ENCODE data around the gene FAF1. TPM values are rescaled to one million over a fixed set of nuclear protein-coding genes. Genes with fewer than 3 reads are reported as not detected.

The FAF1 gene
- total RNA-seq, 4 donors from 2014 or later: 33.8 to 55.8 (median 45.6) TPM

- intact Hi-C loops (cut with DNase I; ENCODE audit: low total_unique reads): no loop called here
- TF ChIP-seq CTCF (IDR thresholded peaks at IDR 0.05): no peak
- TF ChIP-seq POLR2A (IDR thresholded peaks at IDR 0.05): no peak
- H3K4me3 ChIP-seq (ENCODE audit: low read depth, poor library complexity, severe bottlenecking): no peak overlapping the region
These were observed 275.9 kb downstream of the FAF1 start for GRCh38 chr1:50684185-50684584.

DNA sequence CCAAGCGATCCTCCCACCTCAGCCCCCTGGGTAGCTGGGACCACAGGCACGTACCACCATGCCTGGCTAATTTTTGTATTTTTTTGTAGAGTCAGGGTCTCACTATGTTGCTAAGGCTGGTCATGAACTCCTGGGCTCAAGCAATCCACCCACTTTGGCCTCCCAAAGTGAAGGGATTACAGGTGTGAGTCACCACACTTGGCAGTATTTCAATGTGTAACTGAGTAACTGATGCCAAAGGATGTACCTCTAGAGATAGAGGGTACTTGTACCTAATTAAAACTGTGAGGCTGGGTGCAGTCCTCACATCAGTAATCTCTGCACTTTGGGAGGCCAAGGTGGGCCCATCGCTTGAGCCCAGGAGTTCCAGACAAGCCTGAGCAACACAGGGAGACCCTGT is 278.1 kb downstream of the FAF1 start:
- intact Hi-C loops (cut with DNase I; ENCODE audit: low total_unique reads): no loop called here
- 92 to 99% methylated on average over 3 of the region's 3 CpGs for WGBS, 2 donors
- no peak overlapping the region for H3K4me3 ChIP-seq (ENCODE audit: low read depth, poor library complexity, severe bottlenecking)
- no peak for DNase-seq (ENCODE audit: low spot score in 2 of 2)
- no peak for TF ChIP-seq CTCF (IDR thresholded peaks at IDR 0.05)
- no peak for TF ChIP-seq POLR2A (IDR thresholded peaks at IDR 0.05)

More at GRCh38 chr1:50684185-50684584, 275.9 kb downstream of the FAF1 start:
- WGBS, 2 donors: 73 to 93% methylated on average over 3 of the region's 3 CpGs
- no peak for DNase-seq (ENCODE audit: low spot score in 2 of 2)

DNA sequence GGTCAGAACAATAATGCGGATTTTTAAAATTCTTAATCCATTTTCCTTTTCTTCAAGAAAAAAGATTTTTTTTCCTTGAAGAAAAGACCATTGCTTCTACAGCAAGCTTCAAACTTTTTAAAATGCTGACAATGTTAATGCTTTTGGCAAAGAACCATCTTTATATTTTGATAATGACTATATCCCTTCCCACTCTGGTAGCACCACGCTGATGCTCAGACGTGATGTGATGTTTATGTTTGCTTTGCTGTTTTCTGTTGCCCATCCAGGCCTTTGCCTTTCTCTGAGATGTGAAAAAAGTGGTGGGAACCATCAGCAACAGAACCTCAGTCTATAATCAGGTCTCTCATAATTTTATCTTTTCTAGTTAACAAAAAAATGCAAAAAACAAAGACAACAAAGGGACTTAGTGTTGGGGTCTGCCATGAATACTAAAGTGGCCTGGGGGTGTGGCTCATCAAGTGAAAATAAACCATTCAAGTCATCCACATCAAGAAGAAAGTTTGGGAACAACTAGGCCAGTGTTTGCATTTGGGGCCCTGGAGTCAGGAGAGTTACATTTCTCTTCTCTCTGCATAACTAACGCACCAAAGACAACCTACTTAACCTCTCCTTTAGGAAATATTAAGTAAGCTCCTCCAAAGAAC is 292.2 kb downstream of the FAF1 start:
- intact Hi-C loops (cut with DNase I; ENCODE audit: low total_unique reads): no loop called here
- TF ChIP-seq POLR2A (IDR thresholded peaks at IDR 0.05) (no peak), CTCF (IDR thresholded peaks at IDR 0.05) (no peak)
- H3K4me3 ChIP-seq (ENCODE audit: low read depth, poor library complexity, severe bottlenecking): no peak overlapping the region
- DNase-seq (ENCODE audit: low spot score in 2 of 2): no peak
- 75 to 81% methylated on average over 4 of the region's 4 CpGs for WGBS, 2 donors

DNA sequence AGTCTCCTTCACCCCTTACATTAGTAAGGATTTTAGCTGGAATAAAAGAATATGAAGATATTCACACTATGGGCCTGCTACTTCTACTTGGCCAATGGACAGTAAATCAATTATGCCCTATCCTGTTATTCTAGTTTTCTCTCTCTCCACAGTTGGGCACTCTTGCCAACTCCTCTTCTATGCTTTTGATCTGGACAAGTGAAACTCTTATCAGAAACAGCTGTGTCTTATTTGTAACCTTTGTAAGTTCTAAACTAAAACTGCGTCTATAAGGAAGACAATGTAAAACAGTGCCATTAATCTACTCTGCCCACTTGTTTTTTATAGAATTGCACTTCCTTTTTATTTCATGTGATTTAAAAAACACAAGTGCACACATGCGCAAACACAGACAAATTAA is 292.8 kb downstream of the FAF1 start:
- intact Hi-C loops (cut with DNase I; ENCODE audit: low total_unique reads): no loop called here
- no peak for TF ChIP-seq POLR2A (IDR thresholded peaks at IDR 0.05)
- TF ChIP-seq CTCF (IDR thresholded peaks at IDR 0.05): no peak
- 69 to 73% methylated on average over 2 of the region's 2 CpGs for WGBS, 2 donors
- DNase-seq (ENCODE audit: low spot score in 2 of 2): no peak
- H3K4me3 ChIP-seq (ENCODE audit: low read depth, poor library complexity, severe bottlenecking): no peak overlapping the region

GRCh38 chr1:50666849-50667248 is 293.2 kb downstream of the FAF1 start:
- no peak for DNase-seq (ENCODE audit: low spot score in 2 of 2)
- intact Hi-C loops (cut with DNase I; ENCODE audit: low total_unique reads): no loop called here
- no peak overlapping the region for H3K4me3 ChIP-seq (ENCODE audit: low read depth, poor library complexity, severe bottlenecking)
- TF ChIP-seq CTCF (IDR thresholded peaks at IDR 0.05) (no peak), POLR2A (IDR thresholded peaks at IDR 0.05) (no peak)

GRCh38 chr1:50665413-50665812 is 294.7 kb downstream of the FAF1 start:
- H3K4me3 ChIP-seq (ENCODE audit: low read depth, poor library complexity, severe bottlenecking): no peak overlapping the region
- intact Hi-C loops (cut with DNase I; ENCODE audit: low total_unique reads): no loop called here
- TF ChIP-seq POLR2A (IDR thresholded peaks at IDR 0.05): no peak
- no peak for TF ChIP-seq CTCF (IDR thresholded peaks at IDR 0.05)
- DNase-seq (ENCODE audit: low spot score in 2 of 2): no peak
- 87 to 89% methylated on average over 2 of the region's 2 CpGs for WGBS, 2 donors

Measured in lower leg skin (tissue), 4 donors.